ENCODE measurements around the gene DDOST. TPM values are rescaled to one million over a fixed set of nuclear protein-coding genes. Genes with fewer than 3 reads are reported as not detected.

Gene DDOST
- polyA plus RNA-seq, 2 of the 4 experiments (the other 2 are of a cell fraction): 158 to 231 TPM

DNA sequence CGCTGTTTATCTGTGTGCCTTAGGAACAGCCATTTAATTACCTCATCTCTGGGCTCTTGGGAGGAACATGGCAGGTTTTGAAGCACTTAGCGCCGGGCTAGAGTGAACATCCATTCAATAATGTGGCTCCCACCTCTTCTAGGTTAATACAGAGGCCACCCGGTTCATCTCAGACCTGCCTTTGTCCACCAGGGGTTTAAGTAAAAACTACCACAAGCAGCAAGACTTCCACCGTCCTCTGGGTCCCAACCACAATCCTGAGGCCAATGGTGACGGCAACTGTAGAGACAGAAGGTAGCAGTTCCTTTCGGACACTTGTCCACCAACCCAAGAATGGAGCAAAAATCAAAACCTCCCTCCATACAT lies 924 bp upstream of the DDOST start:
- peak overlapping the region; percentile 74 for H3K4me3 ChIP-seq
- ChIA-PET CTCF (interaction anchor here (0.6 to 2.4 kb wide), 7 partner anchors 8 to 140 kb away, joined by 3 to 5 read pairs (median 3); no protein-coding TSS in a partner anchor), POLR2A (interaction anchor here (1.1 kb wide), 2 partner anchors 35 to 125 kb away, joined by 3 to 4 read pairs; partner anchors contain the start of gene HP1BP3)
- peak overlapping the region; percentile 88 to 97 for H3K27ac ChIP-seq
- ATAC-seq: peak; percentile 1 to 10; a peak in 4 of 6 replicates
- TF ChIP-seq ZFP36 (IDR thresholded peaks at IDR 0.05; ENCODE audit: borderline replicate concordance, partially characterized antibody) (no peak), HOXA7 (CRISPR knock-in tag; IDR thresholded peaks at IDR 0.05) (no peak), FOSB (CRISPR knock-in tag; IDR thresholded peaks at IDR 0.05) (no peak), EHMT2 (IDR thresholded peaks at IDR 0.05; ENCODE audit: low read depth) (no peak), KDM5A (IDR thresholded peaks at IDR 0.05) (no peak), ZNF302 (CRISPR knock-in tag; IDR thresholded peaks at IDR 0.05) (no peak), NPAS2 (CRISPR knock-in tag; IDR thresholded peaks at IDR 0.05; ENCODE audit: borderline replicate concordance) (no peak), RFX5 (IDR thresholded peaks at IDR 0.05) (no peak), FOSL2 (IDR thresholded peaks at IDR 0.05) (no peak), FOSL2 (CRISPR knock-in tag; IDR thresholded peaks at IDR 0.05) (no peak), HOXB5 (CRISPR knock-in tag; IDR thresholded peaks at IDR 0.05) (no peak), HEYL (CRISPR knock-in tag; IDR thresholded peaks at IDR 0.05) (no peak), MYC (IDR thresholded peaks at IDR 0.05; ENCODE audit: borderline replicate concordance, low read length) (no peak), ZSCAN20 (CRISPR knock-in tag; IDR thresholded peaks at IDR 0.05) (no peak)
- TF ChIP-seq, protein P1, sequence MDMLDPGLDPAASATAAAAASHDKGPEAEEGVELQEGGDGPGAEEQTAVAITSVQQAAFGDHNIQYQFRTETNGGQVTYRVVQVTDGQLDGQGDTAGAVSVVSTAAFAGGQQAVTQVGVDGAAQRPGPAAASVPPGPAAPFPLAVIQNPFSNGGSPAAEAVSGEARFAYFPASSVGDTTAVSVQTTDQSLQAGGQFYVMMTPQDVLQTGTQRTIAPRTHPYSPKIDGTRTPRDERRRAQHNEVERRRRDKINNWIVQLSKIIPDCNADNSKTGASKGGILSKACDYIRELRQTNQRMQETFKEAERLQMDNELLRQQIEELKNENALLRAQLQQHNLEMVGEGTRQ (IDR thresholded peaks at IDR 0.05): no peak
- TF ChIP-seq, protein P2, sequence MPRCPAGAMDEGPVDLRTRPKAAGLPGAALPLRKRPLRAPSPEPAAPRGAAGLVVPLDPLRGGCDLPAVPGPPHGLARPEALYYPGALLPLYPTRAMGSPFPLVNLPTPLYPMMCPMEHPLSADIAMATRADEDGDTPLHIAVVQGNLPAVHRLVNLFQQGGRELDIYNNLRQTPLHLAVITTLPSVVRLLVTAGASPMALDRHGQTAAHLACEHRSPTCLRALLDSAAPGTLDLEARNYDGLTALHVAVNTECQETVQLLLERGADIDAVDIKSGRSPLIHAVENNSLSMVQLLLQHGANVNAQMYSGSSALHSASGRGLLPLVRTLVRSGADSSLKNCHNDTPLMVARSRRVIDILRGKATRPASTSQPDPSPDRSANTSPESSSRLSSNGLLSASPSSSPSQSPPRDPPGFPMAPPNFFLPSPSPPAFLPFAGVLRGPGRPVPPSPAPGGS (IDR thresholded peaks at IDR 0.05): no peak
- peak overlapping the region; percentile 98 for H3K4me2 ChIP-seq
- H3K4me1 ChIP-seq: peaks cover 18% of the 10 kb centered on the region
- FAIRE-seq: no peak
- peak in 1 of 2 experiments; percentile 21 for DNase-seq (ENCODE audit: low read depth in 1 of 2, low spot score in 1 of 2)
- H3K9me3 ChIP-seq: no peaks in the 10 kb centered on the region
- 70% methylated on average over 7 of the region's 7 CpGs for WGBS (ENCODE audit: missing lambda C conversion rate)

DNA sequence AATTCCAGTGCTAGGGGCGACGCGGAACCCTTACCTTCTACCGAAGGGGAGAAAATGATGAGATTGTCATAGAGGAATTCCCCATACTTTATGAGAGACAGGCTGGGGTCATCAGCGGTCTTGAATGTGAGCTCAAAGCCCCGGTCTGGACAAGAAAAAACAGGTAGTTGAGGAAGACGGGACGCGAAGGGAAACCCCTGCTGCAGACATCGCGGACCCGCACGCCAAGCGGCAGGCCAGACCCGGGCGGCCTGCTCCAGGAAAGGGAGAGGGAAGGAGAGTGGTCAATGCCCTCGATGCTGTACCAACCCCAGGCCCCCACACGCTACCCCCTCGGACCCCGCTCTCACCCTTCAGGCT lies 342 bp downstream of the DDOST start:
- no peak for DNase-seq (ENCODE audit: low read depth in 1 of 2, low spot score in 1 of 2)
- Histone ChIP-seq H3K4me2 (peak overlapping the region; percentile 97), H3K9me3 (no peaks in the 10 kb centered on the region), H3K4me1 (peaks cover 18% of the 10 kb centered on the region), H3K27ac (peak overlapping the region; percentile 89 to 98), H3K4me3 (peak overlapping the region; percentile 94)
- WGBS (ENCODE audit: missing lambda C conversion rate): under 1% methylated on average over 16 of the region's 20 CpGs
- POLR2A ChIA-PET: interaction anchor here (0.9 to 1.2 kb wide), 4 partner anchors 27 to 153 kb away, joined by 3 to 4 read pairs (median 3); partner anchors contain the start of genes HP1BP3 and MUL1
- no peak for TF ChIP-seq RCOR1 (IDR thresholded peaks at IDR 0.05; ENCODE audit: low read depth, low read length)
- no peak for TF ChIP-seq NFE2L2 (conservative IDR thresholded peaks at IDR 0.05; ENCODE audit: low read length)
- no peak for TF ChIP-seq HEYL (CRISPR knock-in tag; IDR thresholded peaks at IDR 0.05)
- TF ChIP-seq ESRRA (IDR thresholded peaks at IDR 0.05; ENCODE audit: borderline replicate concordance, low read length): no peak
- no peak for TF ChIP-seq FOSL2 (IDR thresholded peaks at IDR 0.05)
- TF ChIP-seq FOSL2 (CRISPR knock-in tag; IDR thresholded peaks at IDR 0.05): no peak
- TF ChIP-seq ZNF302 (CRISPR knock-in tag; IDR thresholded peaks at IDR 0.05): no peak
- TF ChIP-seq MYC (IDR thresholded peaks at IDR 0.05; ENCODE audit: borderline replicate concordance, low read length): no peak
- no peak for FAIRE-seq
- CTCF ChIA-PET: interaction anchor here (0.6 to 2.4 kb wide), 6 partner anchors 9 to 62 kb away, joined by 3 to 7 read pairs (median 4); no protein-coding TSS in a partner anchor
- no peak; a peak in 3 of 6 replicates for ATAC-seq

DNA sequence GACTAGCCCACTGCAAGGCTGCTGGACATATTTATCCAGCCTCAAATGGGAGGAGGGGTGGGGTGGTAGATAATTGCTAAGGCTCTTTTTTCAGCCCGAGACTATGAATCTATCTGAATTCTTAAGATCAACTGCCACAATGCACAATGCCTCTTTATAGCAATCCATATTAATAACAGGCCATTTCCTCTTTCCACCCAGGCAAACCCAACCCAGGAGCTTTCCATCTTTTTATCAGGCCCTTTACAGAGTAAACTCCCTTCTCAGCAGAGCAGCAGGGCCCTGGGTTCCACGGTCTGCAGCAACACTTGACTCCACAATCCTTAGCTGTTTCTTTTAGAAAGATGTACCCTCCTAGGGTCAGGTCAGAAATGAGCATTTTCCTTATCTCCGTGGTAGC lies 806 bp downstream of the DDOST start:
- WGBS (ENCODE audit: missing lambda C conversion rate): 2% methylated on average over 2 of the region's 3 CpGs

More for the DNA sequence above, 806 bp downstream of the DDOST start:
- no peak for ATAC-seq
- Histone ChIP-seq H3K9me3 (no peaks in the 10 kb centered on the region), H3K4me1 (peaks cover 18% of the 10 kb centered on the region), H3K4me2 (peak overlapping the region; percentile 97), H3K4me3 (peak overlapping the region; percentile 94), H3K27ac (peak overlapping the region; percentile 89 to 98)
- no peak for FAIRE-seq
- no peak for DNase-seq (ENCODE audit: low read depth in 1 of 2, low spot score in 1 of 2)
- TF ChIP-seq, protein P3, sequence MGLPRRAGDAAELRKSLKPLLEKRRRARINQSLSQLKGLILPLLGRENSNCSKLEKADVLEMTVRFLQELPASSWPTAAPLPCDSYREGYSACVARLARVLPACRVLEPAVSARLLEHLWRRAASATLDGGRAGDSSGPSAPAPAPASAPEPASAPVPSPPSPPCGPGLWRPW (IDR thresholded peaks at IDR 0.05): no peak
- TF ChIP-seq CBX2 (IDR thresholded peaks at IDR 0.05; ENCODE audit: borderline replicate concordance, low read depth) (no peak), ZFP36 (IDR thresholded peaks at IDR 0.05; ENCODE audit: borderline replicate concordance, partially characterized antibody) (no peak), RFX5 (IDR thresholded peaks at IDR 0.05) (no peak), HDAC2 (IDR thresholded peaks at IDR 0.05) (no peak), CBX8 (IDR thresholded peaks at IDR 0.05) (no peak)
- TF ChIP-seq, protein P1 (IDR thresholded peaks at IDR 0.05): no peak
- CTCF ChIA-PET: interaction anchor here (0.6 to 2.4 kb wide), 4 partner anchors 8 to 61 kb away, joined by 3 to 7 read pairs (median 4); no protein-coding TSS in a partner anchor
- POLR2A ChIA-PET: interaction anchor here (1.2 kb wide), 1 partner anchor 152 kb away, joined by 3 read pairs; the partner anchor contains the start of gene MUL1

Data from A549 (cell line).